GM23338 (cell line): Measurements from ENCODE around the gene CD80. TPM values are rescaled to one million over a fixed set of nuclear protein-coding genes. Genes with fewer than 3 reads are reported as not detected.

Experiments used
- ATAC-seq: fragments of 200-7000 bp; cut with Tn5 transposase; 3 replicates; pipeline ENCODE4 v1.9.1; 2020
- DNase-seq: peaks from one replicate; pipeline ENCODE4 v3.0.0-alpha.2; 2015; ENCODE audit warnings: low spot score
- H2AFZ ChIP-seq: fragments of 200-600 bp; sonication (generic); 2 replicates; pipeline ENCODE4 v1.8.0; 2016; ENCODE audit warnings: antibody characterized with exemption, mild to moderate bottlenecking, moderate library complexity
- H3F3A ChIP-seq: fragments of 200-600 bp; sonication (generic); replicated peaks from 2 replicates; pipeline ENCODE4 v1.8.0; 2017; ENCODE audit warnings: antibody characterized with exemption, mixed run types, low read depth
- H3K27ac ChIP-seq: fragments of 200-600 bp; sonication (generic); 2 replicates; pipeline ENCODE4 v1.6.1; 2016; ENCODE audit warnings: low read depth
- H3K27me3 ChIP-seq: fragments of 200-600 bp; sonication (generic); 2 replicates; pipeline ENCODE4 v1.8.0; 2016; ENCODE audit warnings: mild to moderate bottlenecking, mixed run types, moderate library complexity; ENCODE audit not compliant: insufficient read depth
- H3K36me3 ChIP-seq: fragments of 200-600 bp; sonication (generic); 2 replicates; pipeline ENCODE4 v1.8.0; 2016; ENCODE audit warnings: mild to moderate bottlenecking; ENCODE audit not compliant: insufficient read depth
- H3K4me1 ChIP-seq: fragments of 200-600 bp; sonication (generic); 2 replicates; pipeline ENCODE4 v1.8.0; 2016; ENCODE audit warnings: mild to moderate bottlenecking, moderate library complexity; ENCODE audit not compliant: insufficient read depth
- H3K4me2 ChIP-seq: fragments of 200-600 bp; sonication (generic); 2 replicates; pipeline ENCODE4 v1.7.1; 2017; ENCODE audit warnings: mixed run types
- H3K4me3 ChIP-seq: fragments of 200-600 bp; sonication (generic); 2 replicates; pipeline ENCODE4 v1.6.1; 2016; ENCODE audit warnings: mixed run types
- H3K79me2 ChIP-seq: fragments of 200-600 bp; sonication (generic); replicated peaks from 2 replicates; pipeline ENCODE4 v1.8.0; 2017; ENCODE audit warnings: mild to moderate bottlenecking; ENCODE audit not compliant: insufficient read depth
- H3K9me2 ChIP-seq: fragments of 200-600 bp; sonication (generic); 2 replicates; pipeline ENCODE4 v1.8.0; 2017; ENCODE audit not compliant: insufficient read depth
- H4K20me1 ChIP-seq: fragments of 200-600 bp; sonication (generic); replicated peaks from 2 replicates; pipeline ENCODE4 v1.8.0; 2017; ENCODE audit warnings: mild to moderate bottlenecking; ENCODE audit not compliant: insufficient read depth
- H3K27ac Mint-ChIP-seq: 2 replicates; pipeline ENCODE4 v1.8.0; 2020; ENCODE audit warnings: inconsistent platforms, mild to moderate bottlenecking, moderate library complexity, mixed read lengths
- H3K27me3 Mint-ChIP-seq: 3 replicates; pipeline ENCODE4 v1.8.0; 2022; ENCODE audit warnings: low read depth, mild to moderate bottlenecking, moderate library complexity, mixed read lengths, inconsistent platforms; ENCODE audit not compliant: insufficient read depth, poor library complexity
- H3K36me3 Mint-ChIP-seq: 3 replicates; pipeline ENCODE4 v1.8.0; 2021; ENCODE audit warnings: low read depth, mild to moderate bottlenecking, inconsistent platforms, moderate library complexity, mixed read lengths
- H3K4me1 Mint-ChIP-seq: 3 replicates; pipeline ENCODE4 v1.8.0; 2020; ENCODE audit warnings: mild to moderate bottlenecking, inconsistent platforms, mixed read lengths
- H3K4me3 Mint-ChIP-seq: 3 replicates; pipeline ENCODE4 v1.8.0; 2021; ENCODE audit warnings: moderate library complexity, mild to moderate bottlenecking, inconsistent platforms, mixed read lengths
- H3K9me3 Mint-ChIP-seq: 3 replicates; pipeline ENCODE4 v1.8.0; 2020; ENCODE audit warnings: moderate library complexity, mild to moderate bottlenecking, inconsistent platforms, mixed read lengths
- CREB1 ChIP-seq: fragments of 250-450 bp; sonication (Bioruptor Pico); IDR thresholded peaks from 2 replicates; pipeline ENCODE4 v1.5.0; 2020; ENCODE audit warnings: low read depth, mild to moderate bottlenecking, moderate library complexity
- EZH2 ChIP-seq: fragments of 200-600 bp; sonication (generic); IDR thresholded peaks from one replicate; pipeline ENCODE4 v1.8.0; 2017; ENCODE audit warnings: antibody characterized with exemption, mild to moderate bottlenecking, low read depth; ENCODE audit not compliant: unreplicated experiment
- EZH2phosphoT487 ChIP-seq: fragments of 200-600 bp; sonication (generic); IDR thresholded peaks from one replicate; pipeline ENCODE4 v1.8.1; 2018; ENCODE audit warnings: antibody characterized with exemption; ENCODE audit not compliant: unreplicated experiment
- POLR2AphosphoS5 ChIP-seq: IDR thresholded peaks from 2 replicates; pipeline ENCODE4 v1.6.1; 2016; ENCODE audit warnings: antibody characterized with exemption, low read depth
- STAT1 ChIP-seq: IDR thresholded peaks from one replicate; pipeline ENCODE4 v1.6.1; 2016; ENCODE audit warnings: antibody characterized with exemption; ENCODE audit not compliant: unreplicated experiment
- ZNF114 ChIP-seq: fragments of 250-450 bp; sonication (Bioruptor Pico); IDR thresholded peaks from 2 replicates; pipeline ENCODE4 v1.5.0; 2020; ENCODE audit warnings: mild to moderate bottlenecking, moderate library complexity
- ZNF331 ChIP-seq: fragments of 250-450 bp; sonication (Bioruptor Pico); IDR thresholded peaks from 2 replicates; pipeline ENCODE4 v1.5.0; 2020; ENCODE audit warnings: low read depth, mild to moderate bottlenecking, moderate library complexity
- polyA plus RNA-seq: library from polyadenylated mRNA; unstranded; fragments of >200 nt; fragmentation: Nextera tagmentation; extraction: Ambion mirVana; gene quantifications from 2 replicates; pipeline ENCODE4 v1.2.1, GENCODE V29; 2016
- total RNA-seq: library from RNA; depleted of rRNA; stranded (reverse); fragments of >200 nt; shearing (Covaris generic); gene quantifications from 2 replicates; pipeline ENCODE4 v1.2.3, GENCODE V29; 2014
- TF ChIP-seq, protein P1 (sequence below), 2 experiments: fragments of 200-600 bp in 1 of 2; sonication (generic) in 1 of 2; conservative IDR thresholded peaks; 2 replicates each; pipeline versions ENCODE4 v1.5.1 to v1.6.1; 2016 to 2017; ENCODE audit warnings: antibody characterized with exemption in 2 of 2, low read depth in 2 of 2, mild to moderate bottlenecking in 2 of 2, moderate library complexity in 1 of 2
- TF ChIP-seq, protein P2 (sequence below): fragments of 250-450 bp; sonication (Bioruptor Pico); IDR thresholded peaks from 2 replicates; pipeline ENCODE4 v1.5.0; 2020; ENCODE audit warnings: mild to moderate bottlenecking, moderate library complexity

Gene CD80
- total and polyA plus RNA-seq, 2 experiments from 2014 or later = not detected

DNA sequence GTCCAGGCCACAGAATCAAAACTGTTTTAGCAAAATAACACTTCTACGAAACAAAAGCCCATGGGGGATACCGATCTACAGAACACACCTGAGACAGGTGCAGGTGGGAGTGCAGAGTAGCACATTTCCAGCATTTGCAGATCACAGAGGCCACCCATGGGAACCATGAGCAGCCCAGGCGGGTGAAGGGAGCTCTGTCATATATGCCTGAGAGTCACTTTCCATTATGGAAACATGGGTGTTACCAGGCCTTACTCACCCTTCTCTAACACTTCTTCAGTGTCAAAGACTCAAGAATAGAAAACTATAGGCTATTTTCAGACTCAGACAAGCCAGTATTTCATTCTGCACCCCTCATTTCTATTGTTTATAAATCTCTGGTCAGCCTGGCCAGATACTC is 41.7 kb upstream of the CD80 start:
- Histone ChIP-seq H3K9me2 (no peaks in the 10 kb centered on the region), H3K4me2 (no peak overlapping the region), H3K27ac (no peak overlapping the region), H3F3A (no peaks in the 10 kb centered on the region), H3K36me3 (no peaks in the 10 kb centered on the region), H4K20me1 (no peaks in the 10 kb centered on the region), H3K27me3 (no peaks in the 10 kb centered on the region), H3K4me3 (no peak overlapping the region), H3K79me2 (no peaks in the 10 kb centered on the region), H2AFZ (peak overlapping the region; percentile 93; the same call in 1 of the 2 replicates), H3K4me1 (peaks cover 3% of the 10 kb centered on the region; the same call in 1 of the 2 replicates)
- H3K27me3 Mint-ChIP-seq = no peaks in the 10 kb centered on the region
- no peaks in the 10 kb centered on the region for H3K36me3 Mint-ChIP-seq
- peaks cover 12% of the 10 kb centered on the region for H3K4me1 Mint-ChIP-seq
- ATAC-seq = no peak
- H3K4me3 Mint-ChIP-seq = no peak overlapping the region
- H3K9me3 Mint-ChIP-seq = no peaks in the 10 kb centered on the region
- DNase-seq = no peak
- H3K27ac Mint-ChIP-seq = no peak overlapping the region
- TF ChIP-seq ZNF331 (CRISPR knock-in tag) = no peak

DNA sequence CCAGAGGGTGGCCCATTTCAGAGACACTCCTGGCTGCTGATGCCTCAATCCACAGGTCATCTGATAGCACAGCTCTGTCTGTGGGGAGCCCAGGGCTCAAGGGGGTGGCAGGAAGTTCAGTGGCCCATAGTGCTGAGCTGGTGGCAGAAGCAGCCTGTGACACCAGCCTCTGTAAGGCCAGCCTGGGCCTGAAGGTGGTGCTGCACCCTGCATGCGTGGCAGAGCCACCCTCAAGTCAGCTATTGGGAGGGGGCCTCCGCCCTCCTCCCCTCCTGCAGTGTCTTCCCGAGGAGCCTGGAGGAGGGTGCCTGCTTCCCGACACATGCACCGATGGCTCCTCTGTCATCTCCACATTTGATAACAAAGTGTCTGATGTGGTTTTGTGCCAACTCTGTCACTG is 41.3 kb upstream of the CD80 start:
- peak; percentile 100 for ATAC-seq
- TF ChIP-seq, protein P1, sequence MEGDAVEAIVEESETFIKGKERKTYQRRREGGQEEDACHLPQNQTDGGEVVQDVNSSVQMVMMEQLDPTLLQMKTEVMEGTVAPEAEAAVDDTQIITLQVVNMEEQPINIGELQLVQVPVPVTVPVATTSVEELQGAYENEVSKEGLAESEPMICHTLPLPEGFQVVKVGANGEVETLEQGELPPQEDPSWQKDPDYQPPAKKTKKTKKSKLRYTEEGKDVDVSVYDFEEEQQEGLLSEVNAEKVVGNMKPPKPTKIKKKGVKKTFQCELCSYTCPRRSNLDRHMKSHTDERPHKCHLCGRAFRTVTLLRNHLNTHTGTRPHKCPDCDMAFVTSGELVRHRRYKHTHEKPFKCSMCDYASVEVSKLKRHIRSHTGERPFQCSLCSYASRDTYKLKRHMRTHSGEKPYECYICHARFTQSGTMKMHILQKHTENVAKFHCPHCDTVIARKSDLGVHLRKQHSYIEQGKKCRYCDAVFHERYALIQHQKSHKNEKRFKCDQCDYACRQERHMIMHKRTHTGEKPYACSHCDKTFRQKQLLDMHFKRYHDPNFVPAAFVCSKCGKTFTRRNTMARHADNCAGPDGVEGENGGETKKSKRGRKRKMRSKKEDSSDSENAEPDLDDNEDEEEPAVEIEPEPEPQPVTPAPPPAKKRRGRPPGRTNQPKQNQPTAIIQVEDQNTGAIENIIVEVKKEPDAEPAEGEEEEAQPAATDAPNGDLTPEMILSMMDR (conservative IDR thresholded peaks at IDR 0.05; ENCODE audit: low read depth in 2 of 2) = peak; percentile 61 to 90
- TF ChIP-seq ZNF331 (CRISPR knock-in tag) (no peak), EZH2 (no peak)
- Histone ChIP-seq H3K4me1 (peaks cover 3% of the 10 kb centered on the region; the same call in 1 of the 2 replicates), H2AFZ (peak overlapping the region; percentile 93), H3K9me2 (no peaks in the 10 kb centered on the region), H3K4me2 (no peak overlapping the region), H3K27me3 (no peaks in the 10 kb centered on the region), H3K27ac (no peak overlapping the region), H3F3A (no peaks in the 10 kb centered on the region), H3K79me2 (no peaks in the 10 kb centered on the region), H3K36me3 (no peaks in the 10 kb centered on the region), H3K4me3 (no peak overlapping the region), H4K20me1 (no peaks in the 10 kb centered on the region)
- DNase-seq = peak; percentile 76
- H3K4me1 Mint-ChIP-seq = peaks cover 12% of the 10 kb centered on the region
- H3K36me3 Mint-ChIP-seq = no peaks in the 10 kb centered on the region
- no peaks in the 10 kb centered on the region for H3K27me3 Mint-ChIP-seq
- H3K9me3 Mint-ChIP-seq = no peaks in the 10 kb centered on the region
- no peak overlapping the region for H3K4me3 Mint-ChIP-seq
- H3K27ac Mint-ChIP-seq = no peak overlapping the region

DNA sequence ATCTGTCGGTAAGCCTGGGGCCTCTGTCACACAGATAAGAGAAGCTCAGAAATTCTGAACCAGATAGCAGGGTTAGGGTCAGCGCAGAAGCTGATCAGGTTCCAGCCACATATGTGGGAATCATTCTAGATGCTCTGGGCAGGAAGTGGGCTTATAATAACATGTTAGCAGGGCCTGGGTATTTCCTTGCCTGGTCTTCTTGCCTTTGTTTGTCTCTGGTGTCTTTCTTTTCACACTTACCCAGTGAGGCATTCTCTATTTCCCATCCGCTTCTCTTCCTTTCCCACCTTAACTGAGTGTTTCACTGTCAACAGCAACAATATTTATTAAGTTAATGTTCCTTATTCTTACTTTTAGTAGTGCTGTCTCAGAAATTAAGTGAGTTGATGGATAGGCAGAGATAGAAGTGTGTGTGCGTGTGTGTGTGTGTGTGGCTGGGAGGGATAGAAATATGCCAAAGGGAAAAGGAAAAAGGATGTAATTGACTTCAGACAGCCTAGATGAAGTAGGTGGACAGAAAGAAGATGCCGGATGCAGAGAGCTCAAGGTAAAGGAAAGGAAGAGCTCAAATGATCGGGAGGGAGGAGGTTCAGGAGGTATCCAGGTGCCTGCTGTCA is 40.3 kb upstream of the CD80 start:
- H2AFZ ChIP-seq = peak overlapping the region; percentile 93; the same call in 1 of the 2 replicates
- H3K9me2 ChIP-seq = no peaks in the 10 kb centered on the region
- Mint-ChIP-seq H3K4me1 (peaks cover 12% of the 10 kb centered on the region), H3K36me3 (no peaks in the 10 kb centered on the region), H3K27ac (no peak overlapping the region), H3K9me3 (no peaks in the 10 kb centered on the region), H3K27me3 (no peaks in the 10 kb centered on the region), H3K4me3 (no peak overlapping the region)
- H3F3A ChIP-seq = no peaks in the 10 kb centered on the region
- no peak overlapping the region for H3K27ac ChIP-seq
- no peak overlapping the region for H3K4me3 ChIP-seq
- no peaks in the 10 kb centered on the region for H3K79me2 ChIP-seq
- no peaks in the 10 kb centered on the region for H4K20me1 ChIP-seq
- ATAC-seq (no peak), DNase-seq (no peak)
- no peak overlapping the region for H3K4me2 ChIP-seq
- H3K36me3 ChIP-seq = no peaks in the 10 kb centered on the region
- no peaks in the 10 kb centered on the region for H3K27me3 ChIP-seq
- peaks cover 3% of the 10 kb centered on the region; the same call in 1 of the 2 replicates for H3K4me1 ChIP-seq
- TF ChIP-seq EZH2phosphoT487 = no peak
- no peak for TF ChIP-seq STAT1
- no peak for TF ChIP-seq ZNF114 (CRISPR knock-in tag)
- TF ChIP-seq POLR2AphosphoS5 = no peak
- TF ChIP-seq, protein P2, sequence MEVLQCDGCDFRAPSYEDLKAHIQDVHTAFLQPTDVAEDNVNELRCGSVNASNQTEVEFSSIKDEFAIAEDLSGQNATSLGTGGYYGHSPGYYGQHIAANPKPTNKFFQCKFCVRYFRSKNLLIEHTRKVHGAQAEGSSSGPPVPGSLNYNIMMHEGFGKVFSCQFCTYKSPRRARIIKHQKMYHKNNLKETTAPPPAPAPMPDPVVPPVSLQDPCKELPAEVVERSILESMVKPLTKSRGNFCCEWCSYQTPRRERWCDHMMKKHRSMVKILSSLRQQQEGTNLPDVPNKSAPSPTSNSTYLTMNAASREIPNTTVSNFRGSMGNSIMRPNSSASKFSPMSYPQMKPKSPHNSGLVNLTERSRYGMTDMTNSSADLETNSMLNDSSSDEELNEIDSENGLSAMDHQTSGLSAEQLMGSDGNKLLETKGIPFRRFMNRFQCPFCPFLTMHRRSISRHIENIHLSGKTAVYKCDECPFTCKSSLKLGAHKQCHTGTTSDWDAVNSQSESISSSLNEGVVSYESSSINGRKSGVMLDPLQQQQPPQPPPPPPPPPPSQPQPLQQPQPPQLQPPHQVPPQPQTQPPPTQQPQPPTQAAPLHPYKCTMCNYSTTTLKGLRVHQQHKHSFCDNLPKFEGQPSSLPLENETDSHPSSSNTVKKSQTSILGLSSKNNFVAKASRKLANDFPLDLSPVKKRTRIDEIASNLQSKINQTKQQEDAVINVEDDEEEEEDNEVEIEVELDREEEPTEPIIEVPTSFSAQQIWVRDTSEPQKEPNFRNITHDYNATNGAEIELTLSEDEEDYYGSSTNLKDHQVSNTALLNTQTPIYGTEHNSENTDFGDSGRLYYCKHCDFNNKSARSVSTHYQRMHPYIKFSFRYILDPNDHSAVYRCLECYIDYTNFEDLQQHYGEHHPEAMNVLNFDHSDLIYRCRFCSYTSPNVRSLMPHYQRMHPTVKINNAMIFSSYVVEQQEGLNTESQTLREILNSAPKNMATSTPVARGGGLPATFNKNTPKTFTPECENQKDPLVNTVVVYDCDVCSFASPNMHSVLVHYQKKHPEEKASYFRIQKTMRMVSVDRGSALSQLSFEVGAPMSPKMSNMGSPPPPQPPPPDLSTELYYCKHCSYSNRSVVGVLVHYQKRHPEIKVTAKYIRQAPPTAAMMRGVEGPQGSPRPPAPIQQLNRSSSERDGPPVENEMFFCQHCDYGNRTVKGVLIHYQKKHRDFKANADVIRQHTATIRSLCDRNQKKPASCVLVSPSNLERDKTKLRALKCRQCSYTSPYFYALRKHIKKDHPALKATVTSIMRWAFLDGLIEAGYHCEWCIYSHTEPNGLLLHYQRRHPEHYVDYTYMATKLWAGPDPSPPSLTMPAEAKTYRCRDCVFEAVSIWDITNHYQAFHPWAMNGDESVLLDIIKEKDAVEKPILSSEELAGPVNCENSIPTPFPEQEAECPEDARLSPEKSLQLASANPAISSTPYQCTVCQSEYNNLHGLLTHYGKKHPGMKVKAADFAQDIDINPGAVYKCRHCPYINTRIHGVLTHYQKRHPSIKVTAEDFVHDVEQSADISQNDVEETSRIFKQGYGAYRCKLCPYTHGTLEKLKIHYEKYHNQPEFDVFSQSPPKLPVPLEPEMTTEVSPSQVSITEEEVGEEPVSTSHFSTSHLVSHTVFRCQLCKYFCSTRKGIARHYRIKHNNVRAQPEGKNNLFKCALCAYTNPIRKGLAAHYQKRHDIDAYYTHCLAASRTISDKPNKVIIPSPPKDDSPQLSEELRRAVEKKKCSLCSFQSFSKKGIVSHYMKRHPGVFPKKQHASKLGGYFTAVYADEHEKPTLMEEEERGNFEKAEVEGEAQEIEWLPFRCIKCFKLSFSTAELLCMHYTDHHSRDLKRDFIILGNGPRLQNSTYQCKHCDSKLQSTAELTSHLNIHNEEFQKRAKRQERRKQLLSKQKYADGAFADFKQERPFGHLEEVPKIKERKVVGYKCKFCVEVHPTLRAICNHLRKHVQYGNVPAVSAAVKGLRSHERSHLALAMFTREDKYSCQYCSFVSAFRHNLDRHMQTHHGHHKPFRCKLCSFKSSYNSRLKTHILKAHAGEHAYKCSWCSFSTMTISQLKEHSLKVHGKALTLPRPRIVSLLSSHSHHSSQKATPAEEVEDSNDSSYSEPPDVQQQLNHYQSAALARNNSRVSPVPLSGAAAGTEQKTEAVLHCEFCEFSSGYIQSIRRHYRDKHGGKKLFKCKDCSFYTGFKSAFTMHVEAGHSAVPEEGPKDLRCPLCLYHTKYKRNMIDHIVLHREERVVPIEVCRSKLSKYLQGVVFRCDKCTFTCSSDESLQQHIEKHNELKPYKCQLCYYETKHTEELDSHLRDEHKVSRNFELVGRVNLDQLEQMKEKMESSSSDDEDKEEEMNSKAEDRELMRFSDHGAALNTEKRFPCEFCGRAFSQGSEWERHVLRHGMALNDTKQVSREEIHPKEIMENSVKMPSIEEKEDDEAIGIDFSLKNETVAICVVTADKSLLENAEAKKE (CRISPR knock-in tag) = no peak
- no peak for TF ChIP-seq CREB1 (CRISPR knock-in tag)
